ENCODE results near the gene GALK2.

- TF ChIP-seq CTCF (IDR thresholded peaks at IDR 0.05) (no peak), REST (IDR thresholded peaks at IDR 0.05; ENCODE audit: insufficient read depth in 1 of 2, low read depth in 2 of 2, low read length in 1 of 2) (no peak)
Observed at GRCh38 chr15:49164865-49165264, 5.2 kb upstream of the GALK2 start.

Measured in Panc1 (cell line).